Body of pancreas (tissue), 4 donors: ENCODE results near the gene AMZ2.

Source experiments
- POLR2A ChIP-seq, 3 donors: fragments of 450-650 bp; IDR thresholded peaks; one replicate each; pipeline ENCODE4 v1.6.1; 2016; ENCODE audit warnings: antibody characterized with exemption in 3 of 3, mild to moderate bottlenecking in 2 of 3
- TF ChIP-seq, protein P1 (sequence below), 7 experiments: fragments of 450-650 bp in 4 of 7; fragments of 200-600 bp in 3 of 7; sonication (generic) in 3 of 7; IDR thresholded peaks; one replicate each; pipeline ENCODE4 v1.5.1; 2016 to 2019; ENCODE audit warnings: antibody characterized with exemption in 7 of 7

DNA sequence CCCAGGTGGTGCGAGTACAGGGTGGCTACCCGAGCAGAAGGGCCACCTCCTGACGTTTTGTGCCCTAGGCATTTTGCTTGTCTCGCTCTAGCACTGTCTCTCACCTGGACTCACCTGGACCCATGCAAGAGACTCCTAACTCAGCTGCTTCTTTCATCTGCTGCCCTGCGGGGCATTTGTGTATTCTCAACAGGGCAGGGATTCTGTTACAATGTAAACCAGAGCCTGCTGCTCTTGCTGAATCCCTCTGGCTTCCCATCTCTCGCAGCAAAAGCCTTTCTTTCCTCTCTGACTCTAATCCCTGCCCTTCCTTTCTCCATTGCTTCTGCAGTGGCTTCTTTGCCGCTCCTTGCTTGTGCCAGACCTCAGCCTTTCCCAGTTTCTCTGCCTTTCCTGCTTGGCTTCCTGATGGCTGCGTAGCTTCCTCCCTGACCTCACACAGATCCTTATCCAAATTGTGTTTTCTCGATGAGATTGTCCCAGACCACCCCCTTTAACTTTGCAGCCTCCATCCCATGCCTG is 53.7 kb downstream of the AMZ2 start:
- TF ChIP-seq, protein P1, sequence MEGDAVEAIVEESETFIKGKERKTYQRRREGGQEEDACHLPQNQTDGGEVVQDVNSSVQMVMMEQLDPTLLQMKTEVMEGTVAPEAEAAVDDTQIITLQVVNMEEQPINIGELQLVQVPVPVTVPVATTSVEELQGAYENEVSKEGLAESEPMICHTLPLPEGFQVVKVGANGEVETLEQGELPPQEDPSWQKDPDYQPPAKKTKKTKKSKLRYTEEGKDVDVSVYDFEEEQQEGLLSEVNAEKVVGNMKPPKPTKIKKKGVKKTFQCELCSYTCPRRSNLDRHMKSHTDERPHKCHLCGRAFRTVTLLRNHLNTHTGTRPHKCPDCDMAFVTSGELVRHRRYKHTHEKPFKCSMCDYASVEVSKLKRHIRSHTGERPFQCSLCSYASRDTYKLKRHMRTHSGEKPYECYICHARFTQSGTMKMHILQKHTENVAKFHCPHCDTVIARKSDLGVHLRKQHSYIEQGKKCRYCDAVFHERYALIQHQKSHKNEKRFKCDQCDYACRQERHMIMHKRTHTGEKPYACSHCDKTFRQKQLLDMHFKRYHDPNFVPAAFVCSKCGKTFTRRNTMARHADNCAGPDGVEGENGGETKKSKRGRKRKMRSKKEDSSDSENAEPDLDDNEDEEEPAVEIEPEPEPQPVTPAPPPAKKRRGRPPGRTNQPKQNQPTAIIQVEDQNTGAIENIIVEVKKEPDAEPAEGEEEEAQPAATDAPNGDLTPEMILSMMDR (IDR thresholded peaks at IDR 0.05): no peak
- no peak for TF ChIP-seq POLR2A (IDR thresholded peaks at IDR 0.05)
